Mammary epithelial cell (primary cell): ENCODE measurements around the gene TRIM24.

ENCODE experiments used
- CTCF ChIP-seq, 2 donors: IDR thresholded peaks in 1 of 2; conservative IDR thresholded peaks in 1 of 2; 2 replicates each; pipeline ENCODE4 v1.5.1; 2011 to 2012; ENCODE audit warnings: inconsistent platforms in 2 of 2, low read length in 2 of 2, mild to moderate bottlenecking in 2 of 2, control low read depth in 1 of 2, low read depth in 1 of 2; ENCODE audit not compliant: insufficient read depth in 1 of 2; ENCODE audit errors: extremely low read depth in 1 of 2
- EZH2 ChIP-seq: IDR thresholded peaks from 2 replicates; pipeline ENCODE4 v1.6.1; 2012; ENCODE audit warnings: low read length, inconsistent platforms, borderline replicate concordance

DNA sequence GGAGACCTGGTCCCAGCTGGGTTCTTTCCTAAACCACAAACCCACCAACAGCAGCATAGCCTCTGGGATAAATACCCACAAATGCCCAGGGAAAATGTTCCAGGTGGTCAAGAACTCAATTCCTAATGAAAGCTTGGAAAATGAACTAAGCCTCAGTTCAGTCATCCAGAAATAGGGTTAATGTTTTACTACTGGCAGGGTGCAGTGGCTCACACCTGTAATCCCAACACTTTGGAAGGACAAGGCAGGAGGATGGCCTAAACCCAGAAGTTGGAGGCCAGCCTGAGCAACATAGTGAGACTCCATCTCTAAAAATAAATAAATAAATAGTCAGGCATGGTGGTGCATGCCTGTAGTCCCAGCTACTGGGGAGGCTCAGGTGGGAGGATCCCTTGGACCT, 158.9 kb downstream of the TRIM24 start:
- TF ChIP-seq CTCF (conservative IDR thresholded peaks at IDR 0.05 in 1 of 2, IDR thresholded peaks at IDR 0.05 in 1 of 2; ENCODE audit: extremely low read depth in 1 of 2, insufficient read depth in 1 of 2, low read depth in 1 of 2, low read length in 2 of 2) (no peak), EZH2 (no peak)
